Neural progenitor cell (in vitro differentiated cells): ENCODE data around the gene ADARB2. TPM values are rescaled to one million over a fixed set of nuclear protein-coding genes. Genes with fewer than 3 reads are reported as not detected.

Source experiments
- DNase-seq: peaks from one replicate; pipeline ENCODE4 v3.0.0-alpha.2; 2016; ENCODE audit warnings: low spot score
- H2AFZ ChIP-seq: fragments of 200-600 bp; sonication (generic); replicated peaks from 2 replicates; pipeline ENCODE4 v1.6.1; 2016; ENCODE audit warnings: antibody characterized with exemption
- H3F3A ChIP-seq: fragments of 200-600 bp; sonication (generic); 2 replicates; pipeline ENCODE4 v1.6.1; 2016; ENCODE audit warnings: antibody characterized with exemption, low read depth
- H3K27ac ChIP-seq: fragments of 200-600 bp; sonication (generic); 2 replicates; pipeline ENCODE4 v1.5.1; 2016; ENCODE audit warnings: mild to moderate bottlenecking
- H3K27me3 ChIP-seq: fragments of 200-600 bp; sonication (generic); 2 replicates; pipeline ENCODE4 v1.6.1; 2016; ENCODE audit warnings: mild to moderate bottlenecking, moderate library complexity
- H3K36me3 ChIP-seq: fragments of 200-600 bp; sonication (generic); 2 replicates; pipeline ENCODE4 v1.5.1; 2016
- H3K4me1 ChIP-seq: fragments of 200-600 bp; sonication (generic); 2 replicates; pipeline ENCODE4 v1.6.1; 2016; ENCODE audit warnings: mixed run types
- H3K4me2 ChIP-seq: fragments of 200-600 bp; sonication (generic); 2 replicates; pipeline ENCODE4 v1.6.1; 2016
- H3K4me3 ChIP-seq: fragments of 200-600 bp; sonication (generic); 2 replicates; pipeline ENCODE4 v1.5.1; 2016
- H3K79me2 ChIP-seq: fragments of 200-600 bp; sonication (generic); 2 replicates; pipeline ENCODE4 v1.6.1; 2016; ENCODE audit warnings: low read depth
- H3K9ac ChIP-seq: fragments of 200-600 bp; sonication (generic); 2 replicates; pipeline ENCODE4 v1.6.1; 2016
- H3K9me3 ChIP-seq: fragments of 200-600 bp; sonication (generic); 2 replicates; pipeline ENCODE4 v1.5.1; 2016; ENCODE audit warnings: low read depth
- H4K20me1 ChIP-seq: fragments of 200-600 bp; sonication (generic); 2 replicates; pipeline ENCODE4 v1.6.1; 2016; ENCODE audit warnings: low read depth
- H3K27ac Mint-ChIP-seq: 3 replicates; pipeline ENCODE4 v1.8.0; 2021; ENCODE audit warnings: mixed read lengths
- H3K27me3 Mint-ChIP-seq: 2 replicates; pipeline ENCODE4 v1.8.0; 2022; ENCODE audit warnings: low read depth, mild to moderate bottlenecking, inconsistent platforms, moderate library complexity, mixed read lengths; ENCODE audit not compliant: insufficient read depth
- H3K36me3 Mint-ChIP-seq: 3 replicates; pipeline ENCODE4 v1.8.0; 2021; ENCODE audit warnings: mixed read lengths
- H3K4me1 Mint-ChIP-seq: 3 replicates; pipeline ENCODE4 v1.8.0; 2021; ENCODE audit warnings: mixed read lengths
- H3K4me3 Mint-ChIP-seq: 3 replicates; pipeline ENCODE4 v1.8.0; 2021; ENCODE audit warnings: mild to moderate bottlenecking, moderate library complexity, mixed read lengths
- H3K9me3 Mint-ChIP-seq: 3 replicates; pipeline ENCODE4 v1.8.0; 2020; ENCODE audit warnings: mixed read lengths
- CTCF ChIP-seq: fragments of 200-600 bp; sonication (generic); IDR thresholded peaks from 2 replicates; pipeline ENCODE4 v1.5.1; 2017; ENCODE audit warnings: antibody characterized with exemption, mild to moderate bottlenecking
- EZH2 ChIP-seq: fragments of 200-600 bp; sonication (generic); IDR thresholded peaks from 2 replicates; pipeline ENCODE4 v1.6.1; 2017; ENCODE audit warnings: antibody characterized with exemption, mild to moderate bottlenecking, moderate library complexity
- EZH2phosphoT487 ChIP-seq: fragments of 200-600 bp; sonication (generic); IDR thresholded peaks from 2 replicates; pipeline ENCODE4 v1.6.1; 2017; ENCODE audit warnings: antibody characterized with exemption
- total RNA-seq: library from RNA; depleted of rRNA; stranded (reverse); fragments of >200 nt; gene quantifications from 2 replicates; pipeline ENCODE4 v1.2.3, GENCODE V29; 2015; ENCODE audit warnings: low replicate concordance

Gene ADARB2
- total RNA-seq, 1 donor from 2014 or later = not detected

GRCh38 chr10:1310271-1310789 is 427.0 kb downstream of the ADARB2 start:
- H3K27me3 Mint-ChIP-seq = no peaks in the 10 kb centered on the region
- no peak overlapping the region for H3K9ac ChIP-seq
- peak; percentile 36 for DNase-seq
- no peaks in the 10 kb centered on the region for H4K20me1 ChIP-seq
- H3K4me1 ChIP-seq = peaks cover 29% of the 10 kb centered on the region
- no peaks in the 10 kb centered on the region for H3K36me3 Mint-ChIP-seq
- H3K36me3 ChIP-seq = no peaks in the 10 kb centered on the region
- H3F3A ChIP-seq = peaks cover 21% of the 10 kb centered on the region
- H3K4me2 ChIP-seq = peak overlapping the region; percentile 19
- H3K79me2 ChIP-seq = no peaks in the 10 kb centered on the region
- H3K9me3 ChIP-seq = no peaks in the 10 kb centered on the region
- H2AFZ ChIP-seq = no peak overlapping the region
- peaks cover 2% of the 10 kb centered on the region for H3K9me3 Mint-ChIP-seq
- H3K4me3 Mint-ChIP-seq = no peak overlapping the region
- TF ChIP-seq EZH2 (no peak), EZH2phosphoT487 (no peak), CTCF (no peak)
- peak overlapping the region; percentile 57 for H3K27ac Mint-ChIP-seq
- no peak overlapping the region for H3K27ac ChIP-seq
- no peak overlapping the region for H3K4me3 ChIP-seq
- no peaks in the 10 kb centered on the region for H3K27me3 ChIP-seq
- H3K4me1 Mint-ChIP-seq = peaks cover 32% of the 10 kb centered on the region

- peaks cover 26% of the 10 kb centered on the region for H3K4me1 Mint-ChIP-seq
- no peaks in the 10 kb centered on the region for H3K36me3 ChIP-seq
- H3K9me3 ChIP-seq = no peaks in the 10 kb centered on the region
- H3K9ac ChIP-seq = no peak overlapping the region
- peak overlapping the region; percentile 19 for H3K4me2 ChIP-seq
- H3K79me2 ChIP-seq = no peaks in the 10 kb centered on the region
- H3K4me1 ChIP-seq = peaks cover 29% of the 10 kb centered on the region
- H4K20me1 ChIP-seq = no peaks in the 10 kb centered on the region
- peaks cover 21% of the 10 kb centered on the region for H3F3A ChIP-seq
- H2AFZ ChIP-seq = no peak overlapping the region
- DNase-seq = no peak
- H3K4me3 Mint-ChIP-seq = no peak overlapping the region
- H3K27me3 ChIP-seq = no peaks in the 10 kb centered on the region
- H3K27ac Mint-ChIP-seq = no peak overlapping the region
- no peak overlapping the region for H3K4me3 ChIP-seq
- H3K27ac ChIP-seq = no peak overlapping the region
- no peaks in the 10 kb centered on the region for H3K36me3 Mint-ChIP-seq
- peaks cover 2% of the 10 kb centered on the region for H3K9me3 Mint-ChIP-seq
- no peak for TF ChIP-seq CTCF
- TF ChIP-seq EZH2phosphoT487 = no peak
- TF ChIP-seq EZH2 = no peak
- H3K27me3 Mint-ChIP-seq = no peaks in the 10 kb centered on the region
Observed at GRCh38 chr10:1309617-1310270, 427.6 kb downstream of the ADARB2 start.

- H3K27me3 Mint-ChIP-seq = no peaks in the 10 kb centered on the region
- Histone ChIP-seq H3K9me3 (no peaks in the 10 kb centered on the region), H4K20me1 (no peaks in the 10 kb centered on the region), H3K27ac (no peak overlapping the region), H3K27me3 (no peaks in the 10 kb centered on the region), H3K9ac (no peak overlapping the region), H3K4me2 (peak overlapping the region; percentile 19), H3K79me2 (no peaks in the 10 kb centered on the region), H3K36me3 (no peaks in the 10 kb centered on the region), H3F3A (peaks cover 21% of the 10 kb centered on the region), H3K4me3 (no peak overlapping the region), H2AFZ (no peak overlapping the region), H3K4me1 (peaks cover 29% of the 10 kb centered on the region)
- no peak overlapping the region for H3K27ac Mint-ChIP-seq
- H3K4me3 Mint-ChIP-seq = no peak overlapping the region
- no peak for TF ChIP-seq CTCF
- TF ChIP-seq EZH2phosphoT487 = no peak
- no peak for TF ChIP-seq EZH2
- H3K9me3 Mint-ChIP-seq = peaks cover 2% of the 10 kb centered on the region
- no peaks in the 10 kb centered on the region for H3K36me3 Mint-ChIP-seq
- peaks cover 22% of the 10 kb centered on the region for H3K4me1 Mint-ChIP-seq
- no peak for DNase-seq
Observed at GRCh38 chr10:1308962-1309616, 428.2 kb downstream of the ADARB2 start.
